ENCODE measurements around the gene ARHGAP25.

Gene ARHGAP25

GRCh38 chr2:68716604-68717304, 17.9 kb upstream of the ARHGAP25 start:
- no peak overlapping the region for H3K4me3 ChIP-seq (ENCODE audit: low read depth, low read length)

- H3K4me3 ChIP-seq (ENCODE audit: low read depth, low read length), result no peak overlapping the region
These were observed 17.3 kb upstream of the ARHGAP25 start for GRCh38 chr2:68717305-68717661.

- H3K4me3 ChIP-seq (ENCODE audit: low read depth, low read length), result no peak overlapping the region
These were observed 14.7 kb upstream of the ARHGAP25 start for GRCh38 chr2:68719912-68720311.

GRCh38 chr2:68720665-68721064, 13.9 kb upstream of the ARHGAP25 start:
- no peak overlapping the region for H3K4me3 ChIP-seq (ENCODE audit: low read depth, low read length)

- no peak overlapping the region for H3K4me3 ChIP-seq (ENCODE audit: low read depth, low read length)
These were observed 13.0 kb upstream of the ARHGAP25 start for GRCh38 chr2:68721482-68722101.

GRCh38 chr2:68722712-68723111, 11.9 kb upstream of the ARHGAP25 start:
- H3K4me3 ChIP-seq (ENCODE audit: low read depth, low read length), result no peak overlapping the region

GRCh38 chr2:68723181-68723580, 11.4 kb upstream of the ARHGAP25 start:
- no peak overlapping the region for H3K4me3 ChIP-seq (ENCODE audit: low read depth, low read length)

GRCh38 chr2:68726100-68726499, 8.5 kb upstream of the ARHGAP25 start:
- no peak overlapping the region for H3K4me3 ChIP-seq (ENCODE audit: low read depth, low read length)

GRCh38 chr2:68726608-68727367, 7.8 kb upstream of the ARHGAP25 start:
- H3K4me3 ChIP-seq (ENCODE audit: low read depth, low read length), result no peak overlapping the region

- no peak overlapping the region for H3K4me3 ChIP-seq (ENCODE audit: low read depth, low read length)
These were observed 6.8 kb upstream of the ARHGAP25 start for GRCh38 chr2:68727683-68728375.

GRCh38 chr2:68730828-68731227, 3.8 kb upstream of the ARHGAP25 start:
- no peak overlapping the region for H3K4me3 ChIP-seq (ENCODE audit: low read depth, low read length)

GRCh38 chr2:68732036-68732932, 2.3 kb upstream of the ARHGAP25 start:
- H3K4me3 ChIP-seq (ENCODE audit: low read depth, low read length), result no peak overlapping the region

GRCh38 chr2:68733365-68733764, 1.2 kb upstream of the ARHGAP25 start:
- H3K4me3 ChIP-seq (ENCODE audit: low read depth, low read length), result no peak overlapping the region

- H3K4me3 ChIP-seq (ENCODE audit: low read depth, low read length), result no peak overlapping the region
These were observed 435 bp upstream of the ARHGAP25 start for GRCh38 chr2:68734176-68734575.

GRCh38 chr2:68736086-68736485, 1.5 kb downstream of the ARHGAP25 start:
- no peak overlapping the region for H3K4me3 ChIP-seq (ENCODE audit: low read depth, low read length)

- H3K4me3 ChIP-seq (ENCODE audit: low read depth, low read length), result no peak overlapping the region
These were observed 3.1 kb downstream of the ARHGAP25 start for GRCh38 chr2:68737711-68738110.

GRCh38 chr2:68738906-68739594, 4.4 kb downstream of the ARHGAP25 start:
- H3K4me3 ChIP-seq (ENCODE audit: low read depth, low read length), result no peak overlapping the region

GRCh38 chr2:68739595-68740399, 5.2 kb downstream of the ARHGAP25 start:
- no peak overlapping the region for H3K4me3 ChIP-seq (ENCODE audit: low read depth, low read length)

GRCh38 chr2:68740400-68740914, 5.8 kb downstream of the ARHGAP25 start:
- no peak overlapping the region for H3K4me3 ChIP-seq (ENCODE audit: low read depth, low read length)
